ENCODE data around the gene TTYH1.
A peak's percentile ranks its signal among the peaks of the same experiment; 100 is the strongest.

TTYH1 gene

GRCh38 chr19:54470991-54471782 is 55.9 kb downstream of the TTYH1 start:
- Histone ChIP-seq H3K9me3 (ENCODE audit: control insufficient read depth in 2 of 2, low read length in 2 of 2) (no peaks in the 10 kb centered on the region), H3K4me1 (ENCODE audit: control insufficient read depth, insufficient read depth, low read length) (peaks cover 8% of the 10 kb centered on the region), H3K4me3 (ENCODE audit: low read length in 2 of 2) (peak overlapping the region in 1 of 2 donors; percentile 66), H3K36me3 (ENCODE audit: control insufficient read depth in 2 of 2, insufficient read depth in 2 of 2, low read length in 2 of 2) (no peaks in the 10 kb centered on the region), H3K9ac (ENCODE audit: low read length in 2 of 2) (peak overlapping the region; percentile 29 to 38), H3K27ac (ENCODE audit: low read length) (no peak overlapping the region), H3K27me3 (ENCODE audit: control insufficient read depth in 1 of 2, insufficient read depth in 2 of 2, low read length in 2 of 2) (peaks cover 21 to 26% of the 10 kb centered on the region in 2 donors)

DNA sequence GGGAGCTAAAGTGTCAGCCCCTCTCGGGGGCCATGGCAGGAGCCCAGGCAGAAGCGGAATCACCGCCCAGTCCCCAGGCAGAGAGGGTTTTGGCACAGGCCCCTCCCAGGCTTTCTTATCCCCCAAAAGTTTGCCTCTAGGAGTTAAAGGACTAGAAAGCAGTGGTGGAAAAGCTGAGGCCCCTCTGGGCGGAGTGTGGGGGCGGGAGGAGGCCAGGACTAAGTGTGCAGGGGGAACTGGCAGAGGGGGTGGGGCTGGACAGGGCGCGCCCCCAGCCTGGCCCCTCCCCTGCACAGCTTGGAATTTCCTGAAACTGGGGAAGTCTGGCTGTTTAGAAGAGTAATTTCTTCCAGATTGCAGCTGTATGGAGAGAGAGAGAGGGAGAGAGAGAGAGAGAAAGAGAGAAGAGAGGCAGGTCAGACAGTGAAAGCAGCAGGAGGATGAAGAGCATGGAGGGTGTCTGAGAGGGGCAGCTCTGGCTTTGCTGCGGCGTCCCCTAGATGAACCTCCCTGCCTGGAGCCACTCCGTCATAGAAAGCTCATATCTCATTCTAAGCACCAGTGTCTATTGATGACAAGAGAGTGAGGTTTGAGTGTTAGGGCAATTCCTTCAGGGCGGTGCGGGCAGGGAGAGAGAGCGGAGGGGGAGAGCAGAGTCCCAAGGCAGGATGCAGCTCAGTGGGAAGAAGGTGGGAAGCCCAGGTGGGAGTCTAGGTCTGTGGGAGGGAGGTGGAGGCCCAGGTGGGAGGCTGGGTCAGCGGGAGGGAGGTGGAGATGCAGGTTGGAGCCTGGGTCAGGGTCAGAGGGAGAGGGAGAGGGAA is 58.0 kb downstream of the TTYH1 start, which contains the start of gene CDC42EP5:
Gene CDC42EP5, minus strand, starts transcription at position 226 of the 821 bp plus-strand sequence. CDS start 7,749 bp downstream, outside the sequence.
- Histone ChIP-seq H3K4me3 (ENCODE audit: low read length in 2 of 2) (peak within 1 kb of the TSS; percentile 35 to 64), H3K9ac (ENCODE audit: low read length in 2 of 2) (peak within 1 kb of the TSS in 1 of 2 donors; percentile 5), H3K27me3 (ENCODE audit: control insufficient read depth in 1 of 2, insufficient read depth in 2 of 2, low read length in 2 of 2) (peaks cover 25 to 32% of the 10 kb centered on the region in 2 donors), H3K9me3 (ENCODE audit: control insufficient read depth in 2 of 2, low read length in 2 of 2) (no peaks in the 10 kb centered on the region), H3K27ac (ENCODE audit: low read length) (peak within 1 kb of the TSS; percentile 18), H3K4me1 (ENCODE audit: control insufficient read depth, insufficient read depth, low read length) (peaks cover 8% of the 10 kb centered on the region), H3K36me3 (ENCODE audit: control insufficient read depth in 2 of 2, insufficient read depth in 2 of 2, low read length in 2 of 2) (no peaks in the 10 kb centered on the region)

- H3K27me3 ChIP-seq (ENCODE audit: control insufficient read depth in 1 of 2, insufficient read depth in 2 of 2, low read length in 2 of 2), result peaks cover 28 to 32% of the 10 kb centered on the region in 2 donors
- H3K36me3 ChIP-seq (ENCODE audit: control insufficient read depth in 2 of 2, insufficient read depth in 2 of 2, low read length in 2 of 2), result no peaks in the 10 kb centered on the region
- H3K4me1 ChIP-seq (ENCODE audit: control insufficient read depth, insufficient read depth, low read length), result peaks cover 11% of the 10 kb centered on the region
- peak overlapping the region; percentile 35 to 64 for H3K4me3 ChIP-seq (ENCODE audit: low read length in 2 of 2)
- H3K9ac ChIP-seq (ENCODE audit: low read length in 2 of 2), result no peak overlapping the region
- peak overlapping the region; percentile 18 for H3K27ac ChIP-seq (ENCODE audit: low read length)
- no peaks in the 10 kb centered on the region for H3K9me3 ChIP-seq (ENCODE audit: control insufficient read depth in 2 of 2, low read length in 2 of 2)
These were observed 58.7 kb downstream of the TTYH1 start for GRCh38 chr19:54473892-54474372.

GRCh38 chr19:54475706-54476105 is 60.4 kb downstream of the TTYH1 start:
- no peak overlapping the region for H3K27ac ChIP-seq (ENCODE audit: low read length)
- no peaks in the 10 kb centered on the region for H3K36me3 ChIP-seq (ENCODE audit: control insufficient read depth in 2 of 2, insufficient read depth in 2 of 2, low read length in 2 of 2)
- peaks cover 21 to 26% of the 10 kb centered on the region in 2 donors for H3K27me3 ChIP-seq (ENCODE audit: control insufficient read depth in 1 of 2, insufficient read depth in 2 of 2, low read length in 2 of 2)
- H3K9ac ChIP-seq (ENCODE audit: low read length in 2 of 2), result no peak overlapping the region
- H3K9me3 ChIP-seq (ENCODE audit: control insufficient read depth in 2 of 2, low read length in 2 of 2), result no peaks in the 10 kb centered on the region
- H3K4me3 ChIP-seq (ENCODE audit: low read length in 2 of 2), result no peak overlapping the region
- H3K4me1 ChIP-seq (ENCODE audit: control insufficient read depth, insufficient read depth, low read length), result peaks cover 10% of the 10 kb centered on the region

DNA sequence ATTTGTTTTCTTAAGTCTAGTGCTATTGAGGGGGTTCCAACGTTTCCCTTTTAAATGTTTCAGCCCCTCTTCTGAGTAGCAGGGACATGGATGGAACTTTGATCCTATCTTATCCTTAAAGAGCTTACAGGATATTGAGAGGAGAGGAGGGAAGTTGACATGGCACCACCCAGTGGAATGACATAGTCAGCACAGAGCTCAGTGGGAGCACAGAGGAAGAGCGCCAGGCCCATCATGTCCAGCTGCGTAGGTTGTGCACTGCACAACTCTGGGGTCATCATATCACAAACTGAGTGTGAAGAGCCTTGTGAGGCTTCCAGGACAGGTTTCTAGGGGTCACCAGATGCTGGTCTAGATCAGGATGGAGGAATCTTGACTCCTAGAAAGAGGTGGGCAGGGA is 62.4 kb downstream of the TTYH1 start:
- Histone ChIP-seq H3K9ac (ENCODE audit: low read length in 2 of 2) (no peak overlapping the region), H3K4me1 (ENCODE audit: control insufficient read depth, insufficient read depth, low read length) (peaks cover 5% of the 10 kb centered on the region), H3K36me3 (ENCODE audit: control insufficient read depth in 2 of 2, insufficient read depth in 2 of 2, low read length in 2 of 2) (no peaks in the 10 kb centered on the region), H3K27me3 (ENCODE audit: control insufficient read depth in 1 of 2, insufficient read depth in 2 of 2, low read length in 2 of 2) (peaks cover 16% of the 10 kb centered on the region in 2 donors), H3K4me3 (ENCODE audit: low read length in 2 of 2) (no peak overlapping the region), H3K27ac (ENCODE audit: low read length) (no peak overlapping the region), H3K9me3 (ENCODE audit: control insufficient read depth in 2 of 2, low read length in 2 of 2) (no peaks in the 10 kb centered on the region)

GRCh38 chr19:54478677-54479266 is 63.5 kb downstream of the TTYH1 start:
- no peak overlapping the region for H3K27ac ChIP-seq (ENCODE audit: low read length)
- no peaks in the 10 kb centered on the region for H3K9me3 ChIP-seq (ENCODE audit: control insufficient read depth in 2 of 2, low read length in 2 of 2)
- no peak overlapping the region for H3K9ac ChIP-seq (ENCODE audit: low read length in 2 of 2)
- H3K4me1 ChIP-seq (ENCODE audit: control insufficient read depth, insufficient read depth, low read length), result peaks cover 4% of the 10 kb centered on the region
- no peaks in the 10 kb centered on the region for H3K36me3 ChIP-seq (ENCODE audit: control insufficient read depth in 2 of 2, insufficient read depth in 2 of 2, low read length in 2 of 2)
- no peak overlapping the region for H3K4me3 ChIP-seq (ENCODE audit: low read length in 2 of 2)
- H3K27me3 ChIP-seq (ENCODE audit: control insufficient read depth in 1 of 2, insufficient read depth in 2 of 2, low read length in 2 of 2), result peaks cover 12% of the 10 kb centered on the region in 2 donors

DNA sequence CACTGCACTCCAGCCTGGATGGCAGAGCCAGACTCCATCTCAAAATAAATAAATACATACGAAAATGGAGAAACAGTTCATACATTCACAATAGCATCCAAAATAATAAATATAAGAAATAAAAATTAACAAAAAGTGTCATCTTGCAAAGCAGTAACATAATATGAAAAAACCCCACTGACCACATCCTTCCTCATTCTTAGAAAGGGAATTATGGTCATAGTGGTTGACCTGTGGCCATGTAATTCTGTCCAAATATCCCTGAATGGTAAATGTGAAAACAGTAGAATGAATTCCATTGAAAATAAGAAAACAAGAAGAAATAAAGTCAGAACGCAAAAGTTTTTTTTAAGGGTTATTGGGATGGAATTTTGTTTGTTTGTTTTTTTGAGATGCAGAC is 64.8 kb downstream of the TTYH1 start:
- no peak overlapping the region for H3K4me3 ChIP-seq (ENCODE audit: low read length in 2 of 2)
- peaks cover 6 to 7% of the 10 kb centered on the region in 2 donors for H3K27me3 ChIP-seq (ENCODE audit: control insufficient read depth in 1 of 2, insufficient read depth in 2 of 2, low read length in 2 of 2)

GRCh38 chr19:54481326-54481930 is 66.2 kb downstream of the TTYH1 start:
- peaks cover 3% of the 10 kb centered on the region for H3K4me1 ChIP-seq (ENCODE audit: control insufficient read depth, insufficient read depth, low read length)
- no peak overlapping the region for H3K9ac ChIP-seq (ENCODE audit: low read length in 2 of 2)
- no peaks in the 10 kb centered on the region for H3K36me3 ChIP-seq (ENCODE audit: control insufficient read depth in 2 of 2, insufficient read depth in 2 of 2, low read length in 2 of 2)
- H3K9me3 ChIP-seq (ENCODE audit: control insufficient read depth in 2 of 2, low read length in 2 of 2), result no peaks in the 10 kb centered on the region
- no peak overlapping the region for H3K4me3 ChIP-seq (ENCODE audit: low read length in 2 of 2)
- H3K27ac ChIP-seq (ENCODE audit: low read length), result no peak overlapping the region
- peaks cover 6 to 7% of the 10 kb centered on the region in 2 donors for H3K27me3 ChIP-seq (ENCODE audit: control insufficient read depth in 1 of 2, insufficient read depth in 2 of 2, low read length in 2 of 2)

More for the DNA sequence above, 64.8 kb downstream of the TTYH1 start:
- Histone ChIP-seq H3K36me3 (ENCODE audit: control insufficient read depth in 2 of 2, insufficient read depth in 2 of 2, low read length in 2 of 2) (no peaks in the 10 kb centered on the region), H3K9ac (ENCODE audit: low read length in 2 of 2) (no peak overlapping the region), H3K27ac (ENCODE audit: low read length) (no peak overlapping the region), H3K4me1 (ENCODE audit: control insufficient read depth, insufficient read depth, low read length) (peaks cover 3% of the 10 kb centered on the region), H3K9me3 (ENCODE audit: control insufficient read depth in 2 of 2, low read length in 2 of 2) (no peaks in the 10 kb centered on the region)

GRCh38 chr19:54482889-54483288 is 67.6 kb downstream of the TTYH1 start:
- H3K4me3 ChIP-seq (ENCODE audit: low read length in 2 of 2), result no peak overlapping the region
- peaks cover 3 to 6% of the 10 kb centered on the region in 2 donors for H3K27me3 ChIP-seq (ENCODE audit: control insufficient read depth in 1 of 2, insufficient read depth in 2 of 2, low read length in 2 of 2)

DNA sequence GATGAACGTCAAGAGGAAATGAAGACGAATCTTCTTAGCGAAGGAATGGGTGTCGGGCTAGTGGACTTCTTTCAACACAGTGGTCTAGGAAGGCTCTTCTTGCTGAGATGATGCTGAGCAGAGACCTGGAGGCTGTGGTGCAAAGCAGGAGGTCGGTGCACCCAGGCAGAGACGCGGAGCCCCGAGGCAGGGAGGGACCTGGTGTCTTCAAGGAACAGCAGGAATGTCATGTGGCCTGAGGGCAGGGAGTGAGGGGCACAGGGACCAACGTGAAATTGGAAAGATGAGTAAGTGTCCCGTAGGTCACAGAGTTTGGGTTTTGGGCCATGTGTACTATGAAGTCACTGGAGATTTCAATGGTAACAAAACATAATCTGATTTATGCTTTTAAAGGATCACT is 69.2 kb downstream of the TTYH1 start:
- no peak overlapping the region for H3K4me3 ChIP-seq (ENCODE audit: low read length in 2 of 2)
- peaks cover 0 to 2% of the 10 kb centered on the region in 2 donors for H3K27me3 ChIP-seq (ENCODE audit: control insufficient read depth in 1 of 2, insufficient read depth in 2 of 2, low read length in 2 of 2)
- no peaks in the 10 kb centered on the region for H3K36me3 ChIP-seq (ENCODE audit: control insufficient read depth in 2 of 2, insufficient read depth in 2 of 2, low read length in 2 of 2)
- H3K4me1 ChIP-seq (ENCODE audit: control insufficient read depth, insufficient read depth, low read length), result no peaks in the 10 kb centered on the region
- H3K9ac ChIP-seq (ENCODE audit: low read length in 2 of 2), result no peak overlapping the region
- no peak overlapping the region for H3K27ac ChIP-seq (ENCODE audit: low read length)
- no peaks in the 10 kb centered on the region for H3K9me3 ChIP-seq (ENCODE audit: control insufficient read depth in 2 of 2, low read length in 2 of 2)

More at GRCh38 chr19:54482889-54483288, 67.6 kb downstream of the TTYH1 start:
- H3K4me1 ChIP-seq (ENCODE audit: control insufficient read depth, insufficient read depth, low read length), result peaks cover 3% of the 10 kb centered on the region
- no peaks in the 10 kb centered on the region for H3K36me3 ChIP-seq (ENCODE audit: control insufficient read depth in 2 of 2, insufficient read depth in 2 of 2, low read length in 2 of 2)
- no peak overlapping the region for H3K9ac ChIP-seq (ENCODE audit: low read length in 2 of 2)
- no peaks in the 10 kb centered on the region for H3K9me3 ChIP-seq (ENCODE audit: control insufficient read depth in 2 of 2, low read length in 2 of 2)
- no peak overlapping the region for H3K27ac ChIP-seq (ENCODE audit: low read length)

Measured in stomach smooth muscle (tissue), 2 donors.